Stimulated activated CD4-positive, alpha-beta T cell treated with anti-CD3 and anti-CD28 coated beads, Interleukin-4, amount 100 ng/mL, for 24 hours (primary cell): Measurements from ENCODE around the gene BMPR1B.
"Not testable (repeated sequence)": the region's sequence is repeated elsewhere in the genome, so short reads cannot be mapped to it uniquely, and the experiment has no call there.

Source experiments
- DNase-seq: peaks from one replicate; pipeline ENCODE4 v3.0.0-alpha.2; 2020

The BMPR1B gene

DNA sequence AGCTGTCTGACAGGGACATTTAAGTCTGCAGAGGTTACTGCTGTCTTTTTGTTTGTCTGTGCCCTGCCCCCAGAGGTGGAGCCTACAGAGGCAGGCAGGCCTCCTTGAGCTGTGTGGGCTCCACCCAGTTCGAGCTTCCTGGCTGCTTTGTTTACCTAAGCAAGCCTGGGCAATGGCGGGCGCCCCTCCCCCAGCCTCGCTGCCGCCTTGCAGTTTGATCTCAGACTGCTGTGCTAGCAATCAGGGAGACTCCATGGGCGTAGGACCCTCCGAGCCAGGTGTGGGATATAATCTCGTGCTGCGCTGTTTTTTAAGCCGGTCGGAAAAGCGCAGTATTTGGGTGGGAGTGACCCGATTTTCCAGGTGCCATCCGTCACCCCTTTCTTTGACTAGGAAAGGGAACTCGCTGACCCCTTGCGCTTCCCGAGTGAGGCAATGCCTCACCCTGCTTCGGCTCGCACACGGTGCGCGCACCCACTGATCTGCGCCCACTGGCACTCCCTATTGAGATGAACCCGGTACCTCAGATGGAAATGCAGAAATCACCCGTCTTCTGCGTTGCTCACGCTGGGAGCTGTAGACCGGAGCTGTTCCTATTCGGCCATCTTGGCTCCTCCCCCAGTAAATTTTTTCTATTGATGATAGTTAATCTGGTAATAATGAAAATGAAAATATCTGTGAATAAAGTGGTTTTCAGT is 83.6 kb downstream of the BMPR1B start:
- not testable (repeated sequence) for DNase-seq

DNA sequence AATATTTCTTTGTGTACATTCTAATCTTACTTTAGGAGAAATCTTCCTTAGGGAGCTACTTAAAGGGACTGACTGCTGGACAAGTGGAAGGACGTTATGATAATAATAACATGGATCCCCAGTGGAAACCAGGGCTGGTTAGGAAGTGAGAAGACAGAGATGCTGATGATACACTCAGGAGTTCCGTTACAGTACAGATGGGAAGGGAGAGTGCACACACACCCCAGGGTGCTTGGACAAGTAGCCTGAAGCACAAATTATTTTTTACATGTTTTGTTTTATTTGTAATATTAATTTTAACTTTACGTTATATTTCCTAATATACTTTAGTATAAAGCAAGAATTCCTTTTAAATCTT is 84.1 kb downstream of the BMPR1B start:
- no peak for DNase-seq

DNA sequence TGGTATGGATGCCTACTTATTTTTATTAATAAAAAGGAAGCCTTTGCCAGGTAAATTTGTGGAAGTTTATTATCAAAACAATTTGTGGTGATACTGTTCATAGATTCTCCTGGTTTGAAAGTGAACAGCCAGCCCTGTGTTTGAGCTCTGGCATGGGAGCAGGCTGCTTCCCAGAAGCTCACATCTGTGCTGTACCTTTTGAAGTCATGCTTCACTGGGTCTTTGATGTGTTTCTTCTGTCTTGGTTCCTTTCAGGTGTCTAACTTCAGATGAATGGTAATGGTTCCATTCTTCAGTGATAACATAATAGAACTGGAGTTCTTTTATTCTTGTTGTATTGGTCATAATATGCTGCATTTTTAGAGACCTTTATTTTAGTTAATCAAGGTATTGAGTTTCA is 85.5 kb downstream of the BMPR1B start:
- no peak for DNase-seq

DNA sequence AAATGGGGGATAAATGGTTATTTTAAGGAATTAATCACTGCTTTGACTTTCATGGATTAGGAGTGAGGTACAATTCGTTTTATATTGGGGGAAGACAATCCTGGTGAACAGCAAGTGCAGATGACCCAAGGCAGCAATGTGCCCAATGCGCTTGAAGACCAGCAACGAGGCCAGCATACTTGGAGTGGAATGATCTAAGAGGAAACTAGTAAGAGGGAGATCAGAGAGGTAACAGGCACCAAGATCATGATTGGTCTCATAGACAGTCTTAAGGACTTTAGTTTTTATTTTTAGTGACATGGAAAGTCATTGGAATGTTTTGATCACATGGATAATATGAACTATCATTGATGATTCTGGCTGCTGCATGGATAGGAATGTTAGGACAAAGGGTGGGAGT is 90.6 kb downstream of the BMPR1B start:
- no peak for DNase-seq

DNA sequence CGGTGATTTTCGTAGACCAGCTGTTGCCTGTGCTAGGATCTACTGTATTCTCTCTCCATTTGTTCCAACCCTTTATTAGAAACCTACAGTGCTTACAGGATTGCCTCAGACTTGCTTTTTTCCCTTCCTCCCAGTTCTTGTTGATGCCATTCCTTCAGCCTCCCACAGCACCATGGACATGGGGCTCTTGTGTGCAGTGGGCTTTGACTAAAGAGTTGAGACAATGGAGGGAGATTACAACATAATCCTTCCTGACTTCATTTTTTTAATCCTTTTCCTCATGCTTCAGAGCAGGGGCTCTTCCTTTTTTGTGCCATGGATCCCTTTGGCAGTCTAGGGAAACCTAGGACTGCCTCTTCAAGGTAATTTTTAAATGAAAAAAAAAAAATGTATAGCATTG is 92.1 kb downstream of the BMPR1B start:
- no peak for DNase-seq

DNA sequence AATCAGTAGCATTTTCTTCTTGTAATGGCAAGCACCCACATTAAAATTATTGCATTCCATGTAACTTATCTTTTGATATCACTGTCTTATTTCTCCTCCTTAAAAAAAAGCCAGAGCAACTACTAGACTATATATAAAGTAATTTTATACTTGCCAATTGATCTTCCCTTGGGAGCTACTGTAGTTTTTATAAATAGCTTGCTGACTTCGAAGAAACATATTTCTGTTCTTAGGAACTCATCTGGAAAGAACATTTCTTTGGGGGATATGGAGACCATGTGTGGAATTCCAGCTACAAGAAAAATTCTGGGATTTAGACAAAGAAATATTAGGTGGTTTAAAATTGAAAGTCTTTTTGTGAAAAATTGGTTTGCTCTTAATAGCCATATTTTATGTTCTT is 94.9 kb downstream of the BMPR1B start:
- no peak for DNase-seq

DNA sequence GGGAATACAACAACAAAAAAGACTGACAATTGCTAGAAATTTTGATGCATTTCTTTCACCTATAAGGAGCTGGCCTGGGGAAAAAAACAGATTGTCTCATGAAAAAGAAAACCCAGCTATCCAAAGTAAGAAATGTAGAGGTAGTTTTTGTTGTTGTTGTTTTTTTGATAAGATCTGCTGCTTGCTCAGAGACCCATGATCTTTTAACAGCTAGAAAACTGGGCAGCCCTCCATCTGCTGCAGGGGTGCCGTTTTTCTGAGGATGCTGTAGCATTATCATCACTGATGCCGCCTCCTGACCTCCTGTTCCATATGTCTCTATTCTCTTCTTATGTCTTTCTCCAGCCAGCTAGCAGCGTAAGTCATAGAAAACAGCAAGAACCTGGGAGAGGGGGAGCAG is 98.3 kb downstream of the BMPR1B start:
- no peak for DNase-seq

DNA sequence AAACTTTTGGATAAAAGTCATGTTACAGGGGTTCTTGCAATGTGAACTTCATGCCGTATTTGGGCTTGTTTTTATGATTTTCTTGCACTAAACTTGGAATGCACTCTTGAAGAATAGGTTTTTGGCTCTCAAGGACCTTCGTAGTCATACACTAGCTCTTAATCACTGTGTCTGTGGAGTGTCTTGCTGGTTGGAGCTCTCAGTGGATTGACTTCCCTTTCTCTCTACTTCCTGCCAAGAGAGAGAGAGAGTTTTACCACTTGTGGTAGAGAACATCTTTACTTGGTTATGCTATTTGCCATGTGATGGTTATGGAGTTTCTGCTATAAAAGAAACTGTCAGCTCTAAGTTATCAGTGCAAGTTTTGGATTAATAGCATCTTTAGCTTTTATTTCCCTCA is 112.4 kb downstream of the BMPR1B start:
- DNase-seq, result no peak

DNA sequence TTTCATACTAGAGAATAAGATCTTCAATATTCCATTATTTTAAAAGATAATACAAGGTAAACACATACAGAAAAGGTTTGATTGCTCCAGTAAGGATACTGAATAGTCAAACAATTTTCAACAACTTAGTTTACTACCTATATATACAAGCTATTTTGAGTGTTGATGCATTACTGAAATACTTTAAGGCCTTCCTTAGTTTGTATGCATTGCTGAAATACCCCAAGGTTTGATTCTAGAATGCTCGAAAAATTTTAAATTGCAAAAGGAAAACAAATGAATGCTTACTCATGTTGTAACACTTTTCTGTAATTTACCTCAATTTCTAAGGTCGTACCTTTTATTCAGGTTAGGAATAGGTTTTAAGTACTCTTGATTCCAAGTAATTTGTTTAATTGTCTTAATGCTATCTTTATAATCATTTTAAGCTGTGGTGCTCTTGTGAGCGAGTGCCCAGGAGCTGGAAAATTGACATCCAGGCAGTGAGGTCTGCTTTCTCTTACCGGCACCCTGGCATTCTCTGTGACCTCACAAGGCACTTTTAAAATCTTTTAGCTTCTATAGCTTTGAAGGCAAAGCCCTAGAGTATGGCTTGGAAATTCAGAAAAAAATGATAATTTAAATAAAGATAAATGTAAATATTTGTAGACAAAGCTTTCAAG is 114.0 kb downstream of the BMPR1B start:
- DNase-seq, result no peak

DNA sequence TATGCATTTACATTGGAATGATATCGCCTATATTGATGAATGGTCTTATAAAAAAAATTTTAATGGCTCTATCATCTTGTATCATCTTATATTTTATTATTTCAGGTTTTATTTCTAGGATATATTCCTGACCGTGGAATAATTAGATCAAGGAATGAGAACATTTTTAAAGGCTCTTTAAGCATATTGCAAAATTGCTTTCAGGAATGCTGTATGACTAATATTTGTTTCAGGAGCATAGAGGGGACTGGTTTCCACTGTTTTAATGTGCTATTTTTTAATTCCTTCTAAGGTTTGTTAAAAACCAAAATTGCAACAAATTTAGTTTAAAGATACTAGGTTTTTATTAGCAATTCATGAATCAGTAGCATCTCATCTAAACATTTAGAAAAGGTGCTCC is 120.2 kb downstream of the BMPR1B start:
- no peak for DNase-seq

DNA sequence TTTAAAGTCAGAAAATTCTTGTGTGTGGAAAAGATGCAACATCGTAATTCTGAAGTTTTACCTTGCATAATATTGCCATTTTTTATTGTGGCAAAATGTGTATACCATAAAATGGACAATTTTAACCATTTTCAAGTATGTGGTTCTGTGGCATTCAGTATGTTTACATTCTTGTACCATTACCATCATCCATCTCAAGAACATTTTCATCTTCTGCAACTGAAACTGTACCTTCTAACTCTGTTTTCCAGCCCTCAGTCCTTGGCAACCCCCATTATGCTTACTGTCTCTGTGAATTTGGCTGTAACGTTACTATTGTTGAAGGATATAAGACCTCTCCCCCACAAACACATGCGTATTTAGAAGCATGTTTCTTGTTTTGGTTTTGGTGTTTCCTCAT is 123.2 kb downstream of the BMPR1B start:
- no peak for DNase-seq

DNA sequence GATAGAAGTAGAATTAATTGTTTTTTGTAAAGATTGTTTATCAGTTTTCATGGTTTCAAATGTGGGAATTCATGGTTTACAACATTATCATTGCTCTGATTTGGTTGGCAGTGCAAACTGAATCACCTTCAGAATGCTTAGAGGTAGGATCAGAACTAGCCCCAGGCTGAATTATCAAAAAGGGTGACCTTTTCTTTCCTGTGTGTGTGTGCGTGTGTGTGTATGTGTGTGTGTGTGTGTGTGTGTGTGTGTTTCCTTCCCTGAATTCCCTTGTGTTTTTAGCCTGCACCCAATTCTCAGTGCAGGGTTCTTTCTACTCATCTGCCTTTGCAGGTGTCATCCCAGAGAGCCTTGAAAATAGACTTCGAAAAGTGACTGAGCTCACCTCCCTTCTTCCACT is 125.0 kb downstream of the BMPR1B start:
- no peak for DNase-seq

DNA sequence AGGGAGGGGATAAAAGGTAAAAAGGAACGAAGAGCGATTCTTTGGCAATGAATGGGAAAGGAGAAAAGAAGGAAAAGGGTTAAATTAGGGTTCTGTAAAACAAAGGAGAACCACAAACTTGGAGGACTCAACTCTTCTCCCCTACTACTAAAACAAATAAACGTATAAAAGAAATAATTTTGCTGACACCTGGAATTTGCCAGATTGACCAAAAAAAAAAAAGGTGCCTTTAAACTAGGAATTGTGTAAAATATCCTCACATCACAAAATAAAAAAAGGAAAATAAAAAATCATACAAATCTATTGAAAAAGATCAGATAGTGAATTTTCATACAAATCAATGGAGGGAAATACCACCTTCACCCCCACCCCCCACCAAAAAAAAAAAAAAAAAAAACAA is 129.3 kb downstream of the BMPR1B start:
- no peak for DNase-seq

DNA sequence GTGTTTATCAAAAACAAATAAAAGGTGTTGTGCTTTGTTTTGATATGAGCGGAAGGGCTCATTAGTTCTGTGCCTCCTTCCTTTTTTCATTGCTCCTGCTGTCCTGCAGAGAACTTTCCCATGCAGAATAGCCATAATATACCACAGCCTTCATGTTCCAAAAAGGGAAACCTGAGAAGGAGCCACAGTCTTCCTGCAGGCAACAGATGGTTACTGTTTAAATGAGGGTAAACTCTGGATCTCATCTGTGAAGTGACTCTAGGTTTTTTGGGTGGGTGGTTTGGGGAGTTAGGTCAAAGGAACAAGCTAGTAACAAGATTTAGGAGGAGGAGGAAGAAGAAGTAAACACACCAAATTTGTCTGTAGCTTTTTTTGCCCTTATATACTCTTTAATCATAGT is 131.8 kb downstream of the BMPR1B start:
- DNase-seq, result no peak

DNA sequence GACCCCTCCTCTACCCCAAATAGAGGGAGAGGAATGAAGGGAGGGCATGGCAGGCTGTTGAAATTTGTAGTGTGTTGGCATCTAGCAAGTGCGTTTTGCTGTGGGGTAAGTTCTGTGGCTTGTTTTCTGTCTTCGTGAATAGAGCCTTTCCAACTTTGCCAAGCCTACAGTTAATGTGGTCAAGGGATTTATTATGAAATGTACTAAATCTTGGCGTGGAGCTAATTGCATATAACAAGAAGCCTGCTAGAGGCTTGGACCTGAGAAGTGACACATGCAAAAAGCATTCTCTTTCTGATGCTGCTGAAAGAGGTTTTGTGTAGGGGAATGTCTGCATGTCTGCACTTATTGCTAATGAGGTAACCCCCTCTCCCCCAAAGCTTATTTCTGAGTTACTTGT is 132.2 kb downstream of the BMPR1B start:
- no peak for DNase-seq

DNA sequence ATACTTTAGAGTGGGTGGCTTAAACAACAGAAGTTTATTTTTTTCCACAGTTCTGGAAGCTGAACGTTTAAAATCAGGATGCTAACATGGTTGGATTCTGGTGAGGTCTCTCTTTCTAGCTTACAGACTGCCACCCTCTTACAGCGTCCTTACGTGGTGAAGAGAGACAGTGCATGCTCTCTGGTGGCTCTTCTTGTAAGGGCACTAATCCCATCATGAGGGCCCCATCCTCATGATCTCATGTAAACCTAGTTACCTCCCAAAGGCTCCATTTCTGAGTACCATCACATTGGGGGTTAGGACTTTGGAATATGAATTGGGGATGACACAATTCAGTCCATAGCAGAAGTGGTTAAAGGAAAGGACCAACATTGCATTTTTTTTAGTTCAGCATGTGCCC is 132.8 kb downstream of the BMPR1B start:
- no peak for DNase-seq

DNA sequence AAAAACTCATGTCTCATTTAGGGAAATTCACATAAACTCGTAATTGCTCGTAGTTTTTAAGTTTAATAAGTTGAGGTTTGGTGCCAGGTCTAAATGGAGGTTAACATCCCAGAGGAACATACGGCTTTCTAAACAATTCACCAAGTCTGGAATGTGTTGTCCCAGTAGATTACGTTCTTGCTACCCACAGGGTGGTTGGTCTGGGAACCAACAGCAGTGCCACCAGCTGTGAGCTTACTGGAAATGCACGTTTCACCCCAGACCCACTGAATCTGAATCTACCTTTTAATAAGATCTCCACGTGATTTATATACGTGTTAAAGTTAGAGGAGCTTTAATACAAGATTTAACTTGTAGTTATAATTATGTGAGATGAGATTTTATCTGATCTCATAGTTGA is 134.3 kb downstream of the BMPR1B start:
- no peak for DNase-seq

DNA sequence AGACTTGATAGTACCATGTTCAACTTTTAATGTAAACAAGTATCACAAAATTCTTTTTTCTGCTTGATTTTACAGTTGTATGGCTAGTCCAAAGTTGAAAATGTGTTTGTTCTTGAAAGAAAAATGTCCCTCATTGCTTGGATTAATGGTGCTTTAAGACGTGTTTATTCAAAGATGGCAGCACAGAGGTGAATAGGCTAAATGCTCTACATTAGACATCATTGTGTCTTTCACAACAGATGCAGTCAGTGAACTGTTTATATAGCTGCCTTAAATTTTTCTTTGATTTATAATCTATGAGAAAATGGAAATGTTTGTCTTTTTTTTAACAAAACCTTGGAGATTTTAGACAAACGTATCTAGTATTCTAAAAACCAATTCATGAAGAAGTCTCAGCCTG is 137.3 kb downstream of the BMPR1B start:
- no peak for DNase-seq

DNA sequence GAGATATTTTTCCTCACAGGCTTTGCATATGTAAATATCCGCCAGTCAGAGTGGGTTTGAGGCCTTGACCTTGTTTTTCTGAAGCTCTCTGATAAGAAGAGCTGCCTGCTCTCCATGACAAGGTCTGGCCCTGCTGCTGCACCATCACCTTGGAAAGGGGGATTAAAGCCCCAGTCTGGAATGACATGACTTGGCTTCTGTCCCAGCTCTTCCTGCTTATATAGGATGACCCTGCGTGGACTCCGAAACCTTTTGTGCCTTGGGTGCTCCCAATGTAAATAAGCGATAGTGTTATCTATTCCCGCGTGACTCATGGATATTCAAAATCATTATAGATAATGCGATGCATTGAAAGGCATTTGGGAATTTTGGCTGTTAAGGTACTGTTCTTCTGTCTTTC is 139.3 kb downstream of the BMPR1B start:
- no peak for DNase-seq

DNA sequence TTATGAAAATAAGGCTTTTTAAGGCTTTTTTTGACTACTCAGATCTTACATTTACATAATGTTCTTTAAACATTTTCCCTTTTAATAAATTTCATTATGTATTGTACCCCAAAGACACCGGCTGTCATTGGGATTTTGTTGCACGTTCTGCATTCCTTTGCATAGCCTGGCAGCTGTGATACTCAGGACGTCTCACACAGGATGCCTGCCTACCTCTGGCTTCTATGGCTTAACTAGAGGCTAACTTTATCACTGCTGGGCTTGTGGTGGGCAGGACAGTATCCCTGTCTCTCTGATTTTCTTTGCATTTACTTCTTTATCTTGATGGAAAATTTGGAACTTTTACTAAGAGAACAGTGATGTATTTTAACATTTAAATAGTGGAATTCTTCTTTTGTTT is 147.8 kb downstream of the BMPR1B start:
- DNase-seq, result no peak

DNA sequence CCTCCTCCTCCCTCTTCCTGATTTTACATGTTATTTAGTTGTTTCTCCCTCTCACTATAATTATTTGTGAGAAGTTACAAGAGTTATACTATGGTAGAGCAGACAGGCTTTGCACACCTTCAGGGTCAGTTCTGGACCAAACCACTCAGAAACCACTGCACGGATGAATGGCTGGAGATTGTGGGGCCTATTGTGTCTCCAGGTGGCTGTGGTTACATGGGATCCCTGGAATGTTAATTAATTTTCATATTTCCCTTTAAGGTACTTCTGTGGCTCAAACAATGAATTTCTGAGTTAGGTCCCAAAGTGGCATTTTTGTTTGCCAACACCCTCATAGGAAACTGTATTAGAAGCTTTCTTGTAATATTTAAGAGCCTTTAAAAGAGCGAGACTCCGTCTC is 151.9 kb downstream of the BMPR1B start:
- DNase-seq, result no peak

DNA sequence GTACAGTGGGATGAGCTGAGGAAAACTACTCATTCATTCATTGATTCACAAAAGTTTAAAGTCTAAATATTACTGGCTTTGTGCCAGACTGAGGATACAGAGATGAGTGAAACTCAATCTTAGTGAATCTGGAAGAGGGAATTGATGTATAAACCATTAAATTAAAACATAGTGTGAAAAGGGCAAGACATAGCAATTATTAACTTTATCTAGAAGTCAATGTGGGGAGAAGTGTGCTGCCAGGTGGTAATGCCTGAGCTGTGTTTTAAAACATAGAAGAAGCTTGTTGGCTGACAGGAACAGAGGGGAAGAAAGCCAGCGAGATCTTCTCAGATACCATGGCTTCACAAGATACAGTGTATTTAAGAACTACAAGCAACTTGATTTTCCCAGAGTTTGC is 153.4 kb downstream of the BMPR1B start:
- DNase-seq, result no peak

DNA sequence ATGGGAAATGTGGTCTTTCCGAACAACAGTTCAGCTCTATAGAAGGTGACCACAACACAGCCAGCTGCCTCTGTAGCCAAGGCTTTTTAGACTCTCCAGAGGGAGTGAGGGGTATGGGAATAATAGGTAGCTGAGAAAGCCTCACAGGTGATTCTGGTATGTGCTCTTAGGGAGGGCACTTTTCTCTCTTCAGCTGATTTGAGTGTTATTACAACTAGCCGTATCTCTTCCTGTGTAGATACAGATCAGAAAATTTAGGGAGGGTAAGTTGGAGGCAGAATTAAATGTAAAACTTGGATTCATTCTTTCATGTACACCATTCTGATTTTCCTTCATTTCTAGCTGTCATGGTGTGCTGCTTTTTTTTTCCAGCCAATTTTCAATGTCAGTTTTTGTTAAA is 154.9 kb downstream of the BMPR1B start:
- DNase-seq, result no peak

DNA sequence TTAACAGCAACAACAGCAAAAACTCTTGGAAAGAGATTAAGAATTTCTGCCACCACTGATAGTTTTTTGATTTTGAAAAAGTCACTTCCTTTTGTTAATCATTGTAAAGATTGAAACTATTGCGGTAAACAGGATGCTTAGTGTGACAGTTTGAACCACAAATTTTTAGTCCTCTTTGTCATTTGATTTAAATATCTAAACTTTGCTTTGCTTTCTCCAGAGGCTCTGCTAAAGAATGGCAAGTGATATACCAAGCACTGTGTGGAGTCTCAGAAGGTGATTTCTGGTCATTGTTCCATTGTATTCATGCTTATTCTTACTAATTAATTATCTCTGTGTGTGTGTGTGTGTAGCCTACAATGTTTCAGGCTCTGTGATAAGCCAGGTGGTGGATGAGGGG is 155.6 kb downstream of the BMPR1B start:
- DNase-seq, result no peak

DNA sequence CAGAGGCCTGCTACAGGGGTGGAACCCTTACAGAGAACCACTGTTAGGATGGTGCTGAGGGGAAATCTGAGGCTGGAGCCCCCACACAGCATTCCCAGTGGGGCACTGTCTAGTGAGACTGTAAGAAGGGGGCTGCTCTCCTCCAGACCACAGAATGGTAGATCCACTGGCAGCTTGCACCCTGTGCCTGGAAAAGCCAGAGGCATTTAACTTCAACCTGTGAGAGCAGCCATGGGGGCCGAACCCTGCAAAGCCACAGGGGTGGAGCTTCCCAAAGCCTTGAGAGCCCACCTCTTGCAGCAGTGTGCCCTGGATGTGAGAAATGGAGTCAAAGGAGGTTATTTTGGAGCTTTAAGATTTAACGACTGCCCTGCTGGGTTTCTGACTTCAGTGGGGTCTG is 159.4 kb downstream of the BMPR1B start:
- no peak for DNase-seq
